HG03045 (cell line): ENCODE results near the gene ZNF513.

Source experiments
- ATAC-seq: cut with Tn5 transposase; IDR thresholded peaks from one replicate; pipeline ENCODE4 v1.9.1; 2021; ENCODE audit warnings: mild to moderate bottlenecking, moderate library complexity; ENCODE audit not compliant: unreplicated experiment

Gene ZNF513

DNA sequence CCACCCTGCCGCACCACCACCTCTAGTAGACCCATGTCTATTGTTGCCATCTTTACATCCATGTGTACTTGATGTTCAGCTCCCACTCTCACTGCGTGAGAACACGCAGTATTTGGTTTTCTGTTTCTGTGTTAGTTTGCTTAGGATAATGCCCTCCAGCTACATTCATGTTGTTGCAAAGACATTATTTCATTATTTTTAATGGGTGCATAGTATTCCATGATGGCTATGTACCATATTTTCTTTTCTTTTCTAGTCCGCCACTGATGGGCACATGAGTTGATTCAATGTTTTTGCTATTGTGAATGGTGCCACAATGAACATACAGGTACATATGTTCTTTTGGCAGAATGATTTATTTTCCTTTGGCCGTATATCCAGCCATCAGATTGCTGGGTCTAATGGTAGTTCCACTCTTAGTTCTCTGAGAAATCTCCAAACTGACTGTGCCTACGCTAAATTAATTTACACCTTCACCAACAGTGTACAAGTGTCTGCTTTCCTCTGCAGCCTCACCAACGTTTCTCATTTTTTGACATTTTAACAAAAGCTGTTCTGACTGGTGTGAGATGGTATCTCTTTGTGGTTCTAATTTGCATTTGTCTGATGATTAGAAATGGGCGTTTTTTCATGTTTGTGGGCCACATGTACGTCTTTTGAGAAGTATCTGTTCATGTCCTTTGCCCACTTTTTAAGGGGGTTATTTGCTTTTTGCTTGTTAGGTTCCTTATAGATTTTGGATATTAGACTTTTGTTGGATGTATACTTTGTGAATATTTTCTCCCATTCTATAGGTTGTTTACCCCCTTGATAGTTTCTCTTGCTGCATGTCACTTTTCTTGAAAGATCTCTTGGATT lies 10.5 kb upstream of the ZNF513 start:
- no peak for ATAC-seq

GRCh38 chr2:27381577-27382181 lies 1.1 kb upstream of the ZNF513 start:
- ATAC-seq: no peak

- ATAC-seq: no peak
Observed at GRCh38 chr2:27379836-27380625, 503 bp downstream of the ZNF513 start.

GRCh38 chr2:27379383-27379835 lies 1.1 kb downstream of the ZNF513 start:
- ATAC-seq: no peak

GRCh38 chr2:27378809-27379290 lies 1.7 kb downstream of the ZNF513 start:
- no peak for ATAC-seq

DNA sequence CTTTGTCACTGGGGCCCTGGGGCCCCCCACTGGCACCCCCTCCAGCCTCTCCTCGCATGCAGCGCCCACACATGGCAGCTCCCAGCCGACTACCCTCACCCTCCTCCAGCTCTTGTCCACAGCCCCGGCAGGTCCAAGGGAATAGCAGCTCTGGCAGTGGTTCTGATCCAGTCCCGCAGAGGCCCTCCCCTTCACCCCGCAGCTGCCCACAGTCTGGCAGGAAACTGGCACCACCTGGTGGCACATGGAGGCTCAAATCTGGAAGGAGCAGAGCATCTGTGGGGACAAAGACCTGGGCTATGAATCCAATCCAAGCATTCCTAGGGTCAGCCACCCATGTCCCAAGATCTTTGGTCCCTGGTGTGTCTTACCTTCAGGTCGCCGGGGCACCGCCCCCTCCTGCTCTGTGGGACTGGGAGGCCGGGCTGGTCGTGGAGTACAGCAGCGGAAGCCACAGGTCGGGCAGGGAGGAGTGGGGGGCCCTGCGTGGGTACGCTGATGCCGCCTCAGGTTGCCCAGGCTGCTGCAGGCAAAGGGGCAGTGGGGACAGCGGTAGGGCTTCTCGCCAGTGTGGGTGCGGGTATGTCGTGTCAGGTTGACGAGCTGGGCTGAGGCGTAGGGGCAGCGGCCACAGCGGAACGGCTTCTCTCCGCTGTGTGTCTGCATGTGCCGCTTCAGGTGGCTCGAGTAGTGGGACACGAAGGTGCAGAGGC lies 2.3 kb downstream of the ZNF513 start:
- no peak for ATAC-seq

DNA sequence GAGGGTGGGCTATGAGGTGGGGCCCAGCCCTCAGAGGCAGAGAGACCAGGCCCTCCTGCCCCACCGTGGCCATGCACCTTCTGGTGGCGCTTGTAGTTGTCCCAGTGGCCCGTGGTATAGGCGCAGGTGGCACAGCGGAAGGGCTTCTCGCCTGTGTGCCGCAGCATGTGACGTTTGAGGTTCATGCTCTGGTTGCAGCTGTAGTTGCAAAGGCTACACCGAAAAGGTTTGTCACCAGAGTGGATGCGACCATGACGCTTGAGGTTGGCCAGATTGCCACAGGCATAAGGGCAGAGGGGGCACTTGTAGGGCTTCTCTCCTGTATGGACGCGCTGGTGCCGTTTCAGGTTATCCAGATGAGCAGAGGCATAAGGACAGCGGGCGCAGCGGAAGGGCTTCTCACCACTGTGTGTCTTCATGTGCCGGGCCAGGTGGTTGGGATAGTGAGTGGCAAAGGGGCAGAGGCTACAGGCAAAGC lies 2.9 kb downstream of the ZNF513 start:
- no peak for ATAC-seq

- ATAC-seq: no peak
Observed at GRCh38 chr2:27376866-27377617, 3.5 kb downstream of the ZNF513 start.

DNA sequence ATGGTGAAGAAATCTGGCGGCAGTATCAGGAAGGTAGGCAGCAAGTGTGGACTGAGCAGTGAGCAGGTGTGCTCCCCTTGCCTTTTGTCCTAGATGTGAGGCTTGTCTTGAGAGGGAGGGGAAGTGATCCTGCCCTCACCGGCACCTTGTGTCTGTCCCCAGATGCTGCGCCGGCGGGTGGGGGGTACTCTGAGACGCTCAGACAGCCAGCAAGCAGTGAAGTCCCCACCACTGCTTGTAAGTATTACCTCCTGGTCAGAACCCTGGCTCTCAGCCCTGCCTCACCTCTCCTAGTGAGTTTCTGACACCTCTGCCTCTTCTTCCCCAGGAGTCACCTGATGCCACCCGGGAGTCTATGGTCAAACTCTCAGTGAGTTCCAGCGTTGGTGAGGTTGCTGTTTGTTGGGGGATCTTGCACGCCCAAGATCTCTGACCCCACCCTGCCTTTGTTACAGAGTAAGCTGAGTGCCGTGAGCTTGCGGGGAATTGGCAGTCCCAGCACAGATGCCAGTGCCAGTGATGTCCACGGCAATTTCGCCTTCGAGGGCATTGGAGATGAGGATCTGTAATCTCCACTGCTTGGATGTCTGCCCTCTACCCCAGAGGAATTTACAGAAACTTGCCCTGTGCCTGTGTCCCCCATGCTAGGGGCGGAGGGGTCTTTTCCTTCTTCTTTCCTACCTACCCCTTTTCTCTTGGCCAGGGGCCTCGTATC lies 4.2 kb downstream of the ZNF513 start:
- ATAC-seq: no peak

DNA sequence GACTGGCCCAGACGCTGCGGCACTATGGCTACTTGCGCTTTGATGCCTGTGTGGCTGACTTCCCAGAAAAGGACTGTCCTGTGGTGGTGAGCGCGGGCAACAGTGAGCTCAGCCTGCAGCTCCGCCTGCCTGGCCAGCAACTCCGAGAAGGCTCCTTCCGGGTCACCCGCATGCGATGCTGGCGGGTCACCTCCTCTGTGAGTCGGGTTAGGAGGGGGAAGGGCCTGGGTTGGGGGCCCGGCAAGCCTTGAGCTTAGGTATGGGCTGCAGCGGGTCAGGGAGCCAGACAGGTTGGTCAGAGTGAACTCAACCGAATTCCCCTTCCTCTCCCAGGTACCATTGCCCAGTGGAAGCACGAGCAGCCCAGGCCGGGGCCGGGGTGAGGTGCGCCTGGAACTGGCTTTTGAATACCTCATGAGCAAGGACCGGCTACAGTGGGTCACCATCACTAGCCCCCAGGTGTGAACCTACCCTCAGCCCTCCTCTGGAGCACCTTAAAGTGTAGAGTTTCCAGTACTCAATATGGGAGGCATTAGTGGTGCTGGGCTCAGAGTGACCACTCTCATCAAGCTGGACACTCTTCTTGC lies 4.9 kb downstream of the ZNF513 start:
- no peak for ATAC-seq

GRCh38 chr2:27373567-27373966 lies 7.0 kb downstream of the ZNF513 start:
- ATAC-seq: no peak

DNA sequence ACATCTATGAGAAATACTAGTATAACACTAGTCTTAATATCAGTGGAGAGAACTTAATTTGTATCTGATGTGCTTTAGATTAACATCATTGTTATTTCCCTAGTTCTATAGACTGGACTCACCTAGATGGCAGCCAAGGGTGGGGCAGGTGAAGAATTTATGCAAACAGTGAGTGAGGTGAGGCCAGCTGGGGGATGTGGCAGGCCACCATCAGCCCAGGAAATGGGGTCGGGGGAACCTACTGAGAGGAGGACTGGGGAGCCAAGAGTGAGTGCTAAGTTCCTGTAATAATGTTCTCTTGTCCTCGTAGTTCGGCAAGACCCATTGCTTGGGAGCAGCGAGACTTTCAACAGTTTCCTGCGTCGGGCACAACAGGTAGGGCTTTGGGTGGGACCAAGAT lies 7.6 kb downstream of the ZNF513 start:
- ATAC-seq: no peak

GRCh38 chr2:27370816-27371620 lies 9.5 kb downstream of the ZNF513 start:
- peak; percentile 36 for ATAC-seq

GRCh38 chr2:27370026-27370815 lies 10.3 kb downstream of the ZNF513 start, which contains the start of the genes EIF2B4 and SNX17:
Gene EIF2B4 (minus strand): TSS chr2:27370338. CDS start chr2:27370314, 24 bp downstream.
Gene SNX17 (plus strand): TSS chr2:27370616. CDS start chr2:27370744, 128 bp downstream.
- ATAC-seq: peak; percentile 91

DNA sequence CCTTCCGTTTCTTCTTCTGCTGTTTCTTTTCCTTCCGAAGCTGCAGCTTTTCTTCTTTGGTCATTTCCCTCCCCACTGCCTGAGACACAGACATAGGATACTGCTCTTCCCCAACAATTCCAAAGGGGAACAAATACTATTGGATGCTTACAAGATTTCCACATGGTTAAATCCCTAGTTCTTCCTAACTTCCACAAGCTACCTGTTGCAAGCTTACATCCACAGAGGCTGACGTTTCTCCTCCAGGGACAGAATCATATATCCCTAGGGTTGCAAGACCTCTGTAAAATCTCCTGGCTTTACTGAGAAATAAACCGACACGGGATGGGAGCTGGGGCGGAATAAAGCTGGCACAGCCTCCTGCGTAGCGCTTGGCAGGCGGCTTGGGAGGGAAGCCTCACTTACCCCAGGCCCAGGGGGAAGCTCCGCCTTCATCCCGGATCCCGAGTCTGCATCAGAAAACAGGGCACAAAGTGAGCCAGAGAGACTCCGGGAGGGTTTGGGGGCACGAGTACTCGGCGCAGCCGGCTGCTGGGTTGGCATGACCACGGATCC lies 11.0 kb downstream of the ZNF513 start:
- peak; percentile 11 for ATAC-seq

DNA sequence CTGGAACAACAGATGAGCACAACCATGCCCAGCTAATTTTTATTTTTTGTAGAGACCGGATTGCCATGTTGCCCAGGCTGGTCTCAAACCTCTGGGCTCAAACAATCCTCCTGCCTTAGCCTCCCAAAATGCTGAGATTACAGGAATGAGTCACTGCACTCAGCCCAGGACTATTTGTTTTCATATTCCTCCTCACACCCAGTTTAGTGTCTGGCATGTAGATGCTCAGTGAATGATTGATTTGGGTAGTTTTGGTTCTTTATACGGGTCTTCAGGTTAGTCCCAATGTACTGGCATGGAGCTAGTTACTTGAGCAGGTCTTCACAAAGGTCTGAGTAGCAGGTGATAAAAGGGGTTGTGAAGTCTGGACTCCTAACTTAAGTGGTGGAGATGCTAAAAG lies 16.6 kb downstream of the ZNF513 start:
- ATAC-seq: no peak
